HG03442 (cell line): ENCODE measurements around the gene CYB561D2.

Experiments used
- ATAC-seq: cut with Tn5 transposase; IDR thresholded peaks from one replicate; pipeline ENCODE4 v1.9.1; 2021; ENCODE audit warnings: mild to moderate bottlenecking, moderate library complexity; ENCODE audit not compliant: unreplicated experiment

The CYB561D2 gene

DNA sequence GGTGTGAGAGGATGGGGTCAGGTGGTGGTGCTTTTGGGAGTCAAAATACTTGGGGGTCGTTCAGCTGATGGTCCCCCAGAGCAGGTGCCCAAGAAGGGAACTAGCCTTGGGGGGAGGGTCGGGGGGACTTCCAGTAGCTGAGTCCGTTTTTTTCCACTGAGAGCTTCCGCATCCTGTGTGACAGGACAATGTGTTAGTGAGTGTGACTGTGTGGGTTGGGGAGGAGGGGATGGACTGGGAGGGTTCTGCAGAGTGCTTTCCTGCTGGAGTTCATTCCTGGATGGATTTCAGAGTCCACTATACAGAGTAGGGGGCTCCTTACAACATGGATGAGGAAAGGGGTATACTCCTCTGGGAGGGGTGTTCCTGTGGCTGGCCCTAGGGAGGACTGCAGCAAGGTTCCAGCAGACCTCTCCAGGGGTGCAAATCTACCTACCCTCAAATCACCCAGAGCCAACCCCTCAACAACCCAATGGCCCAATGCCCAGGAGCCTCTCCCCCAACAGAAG lies 27.5 kb upstream of the CYB561D2 start:
- ATAC-seq, result no peak

DNA sequence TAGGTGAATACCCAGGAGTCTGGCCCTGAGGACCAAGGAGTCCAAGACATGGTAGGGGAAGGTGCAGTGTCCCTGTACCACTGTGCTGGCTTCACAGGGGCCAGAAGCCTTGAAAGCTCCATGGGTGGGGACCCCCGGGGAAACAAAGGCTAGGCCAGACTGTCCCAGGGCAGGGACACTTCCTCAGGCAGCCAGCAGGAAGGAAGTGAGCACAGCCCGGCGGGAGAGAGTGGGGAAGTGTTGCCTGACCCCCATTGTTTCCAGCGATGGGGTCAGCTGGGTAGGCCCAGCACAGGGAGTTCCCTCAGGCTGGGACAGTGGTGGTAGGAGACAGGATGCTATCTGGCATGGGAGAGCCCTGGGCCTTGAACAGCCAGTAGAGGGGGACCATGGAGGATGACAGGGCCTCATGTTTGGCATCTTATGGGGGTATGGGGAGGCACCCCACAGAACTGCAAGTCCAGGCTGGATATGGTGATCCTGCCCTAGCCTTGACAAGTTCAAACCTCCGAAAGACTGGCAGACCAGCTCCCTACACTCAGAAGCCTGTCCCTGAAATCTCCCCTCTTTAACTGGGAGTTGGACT lies 27.0 kb upstream of the CYB561D2 start:
- ATAC-seq, result no peak

DNA sequence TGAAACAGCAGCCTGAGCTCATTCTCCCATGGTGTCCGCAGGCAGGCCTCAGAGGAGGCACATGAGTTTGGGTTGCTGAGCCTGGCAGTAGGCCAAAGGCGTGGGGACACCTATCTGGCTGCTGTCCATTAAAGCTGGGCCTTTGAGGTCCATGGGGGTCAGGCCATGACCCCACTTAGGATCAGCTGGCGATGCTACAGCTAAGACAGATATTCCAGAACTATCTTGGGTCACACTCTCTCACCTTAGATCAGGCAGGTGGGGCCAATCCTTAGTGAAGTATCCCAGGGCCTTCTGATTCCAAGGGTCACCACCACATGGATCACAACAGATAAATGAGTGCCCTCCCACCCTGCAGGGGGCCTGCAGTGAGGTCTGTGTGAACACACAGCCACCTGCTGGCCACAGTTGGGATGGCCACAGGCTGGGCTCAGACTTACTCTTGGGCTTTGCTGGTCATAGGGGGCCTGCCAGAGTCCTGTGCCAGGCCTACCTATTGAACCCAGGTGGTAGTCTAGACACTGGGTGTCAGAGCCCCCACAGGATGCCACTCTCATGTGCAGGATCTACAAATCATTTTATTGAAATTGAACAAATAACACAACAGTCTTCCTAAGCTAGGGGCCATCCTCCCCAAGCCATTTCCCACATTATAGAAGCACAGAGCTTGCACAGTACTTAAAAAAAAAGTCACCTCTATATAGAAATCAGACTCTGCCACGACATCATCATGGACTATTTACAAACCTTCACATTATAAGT lies 26.1 kb upstream of the CYB561D2 start:
- ATAC-seq, result no peak

GRCh38 chr3:50325113-50325480 lies 25.6 kb upstream of the CYB561D2 start:
- ATAC-seq, result no peak

DNA sequence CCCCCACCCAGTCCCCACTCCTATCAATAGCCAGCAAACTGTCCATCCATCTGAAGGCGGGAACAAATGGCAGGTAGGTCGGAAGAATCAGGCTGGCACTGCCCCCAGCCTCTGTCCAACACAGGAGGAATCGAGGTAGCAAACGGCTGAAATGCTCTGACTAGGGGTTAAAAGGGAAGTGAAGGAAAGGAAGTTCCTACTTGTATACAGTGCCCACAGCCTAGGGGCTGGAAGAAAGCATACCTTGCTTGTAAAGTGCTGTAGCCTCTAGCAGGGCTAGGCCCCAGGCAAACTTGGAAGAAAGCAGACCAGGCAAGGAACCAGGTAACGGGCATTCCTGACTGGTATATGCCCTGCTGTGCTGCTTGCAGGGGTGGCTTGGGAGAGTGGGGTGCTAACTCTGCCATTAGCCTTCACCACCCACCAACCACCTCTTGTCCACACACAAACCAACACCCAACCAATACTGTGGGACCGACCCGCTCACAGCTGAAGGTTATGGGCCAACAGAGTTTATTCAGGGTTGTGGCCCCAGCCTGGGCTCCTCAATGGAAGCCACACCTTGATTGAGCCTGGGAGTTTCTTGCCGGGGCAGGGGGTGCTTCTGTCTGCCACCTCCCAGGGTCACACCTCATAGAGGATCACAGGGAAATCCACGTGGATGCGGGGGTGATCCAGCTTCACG lies 25.0 kb upstream of the CYB561D2 start:
- no peak for ATAC-seq

DNA sequence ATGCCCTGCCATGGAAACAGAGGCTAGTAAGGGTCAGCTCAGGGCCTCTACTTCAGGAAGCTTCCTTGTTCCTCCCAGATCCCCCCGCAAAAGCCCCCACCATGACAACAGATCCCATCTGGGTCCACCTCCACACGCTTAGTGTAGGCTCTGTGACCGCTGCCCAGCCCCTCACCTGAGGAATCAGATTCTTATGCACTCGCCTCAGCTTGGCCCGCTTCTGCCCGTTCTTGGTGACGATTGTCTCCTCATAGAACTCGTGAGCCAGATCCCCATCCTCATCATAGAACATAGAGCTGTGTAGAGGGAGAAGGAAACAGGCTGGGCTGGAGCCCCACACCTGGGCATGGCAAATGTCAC lies 24.5 kb upstream of the CYB561D2 start:
- ATAC-seq, result no peak

DNA sequence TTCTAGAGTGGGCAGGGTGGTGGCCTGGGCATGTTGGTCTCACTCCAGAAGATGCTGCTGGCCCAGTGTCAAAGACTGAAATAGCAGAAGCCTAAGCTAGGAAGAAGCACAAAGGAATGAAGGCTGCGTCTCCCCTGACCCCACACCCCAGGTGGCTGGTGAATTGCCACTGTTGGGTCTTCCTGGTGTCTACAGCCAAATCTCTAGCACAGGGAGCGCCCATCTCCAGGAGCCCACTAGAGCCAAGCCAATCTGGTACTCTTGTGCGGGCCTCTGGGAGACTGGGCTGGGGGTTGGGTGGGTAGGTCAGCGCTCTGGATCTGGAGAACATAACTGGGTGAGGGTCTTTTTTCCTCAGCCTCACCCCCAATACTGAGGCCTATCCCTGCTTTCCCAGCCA lies 23.5 kb upstream of the CYB561D2 start:
- no peak for ATAC-seq

- peak; percentile 87 for ATAC-seq
These were observed 22.5 kb upstream of the CYB561D2 start, which contains the start of gene TUSC2 for GRCh38 chr3:50327943-50328691. Gene TUSC2, minus strand, starts transcription at chr3:50328223. Its CDS starts 124 bp downstream, at chr3:50328099.

GRCh38 chr3:50330330-50330729 lies 20.3 kb upstream of the CYB561D2 start:
- no peak for ATAC-seq

- no peak for ATAC-seq
These were observed 19.2 kb upstream of the CYB561D2 start for GRCh38 chr3:50331364-50331907.

GRCh38 chr3:50333744-50334328 lies 16.8 kb upstream of the CYB561D2 start:
- no peak for ATAC-seq

DNA sequence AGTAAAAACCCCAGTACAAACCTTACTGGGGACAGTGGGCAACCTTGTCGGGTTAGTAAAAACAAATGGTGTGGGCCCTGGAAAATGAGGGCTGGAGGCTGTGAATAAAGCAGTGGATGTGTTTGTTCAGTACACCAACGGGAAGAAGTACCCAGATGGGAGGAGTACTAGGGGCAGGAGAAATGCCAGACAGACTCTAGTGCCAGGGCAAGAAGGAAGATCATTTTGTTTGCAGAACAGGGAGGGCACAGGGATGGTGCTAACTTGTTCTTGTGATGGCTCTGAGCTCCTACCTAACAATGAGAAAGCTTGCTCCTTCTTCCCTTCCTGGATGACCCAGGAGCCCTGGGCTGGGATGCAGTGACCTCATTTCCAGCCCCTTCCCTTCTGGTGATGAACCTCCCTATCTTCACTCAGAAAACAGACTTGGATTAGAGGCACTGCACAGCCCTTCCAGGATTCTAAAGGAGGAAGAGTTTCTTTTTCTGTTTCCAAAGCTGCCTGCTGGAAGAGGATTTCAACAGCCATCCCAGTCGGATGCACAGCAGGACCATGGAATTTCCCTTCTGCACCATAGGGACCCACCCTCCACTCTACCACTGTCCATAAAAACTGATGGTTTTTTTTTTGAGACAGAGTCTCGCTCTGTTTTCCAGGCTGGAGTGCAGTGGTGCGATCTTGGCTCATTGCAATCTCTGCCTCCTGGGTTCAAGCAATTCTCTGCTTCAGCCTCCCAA lies 16.2 kb upstream of the CYB561D2 start:
- ATAC-seq, result no peak

GRCh38 chr3:50336452-50337174 lies 14.0 kb upstream of the CYB561D2 start:
- ATAC-seq, result peak; percentile 25

DNA sequence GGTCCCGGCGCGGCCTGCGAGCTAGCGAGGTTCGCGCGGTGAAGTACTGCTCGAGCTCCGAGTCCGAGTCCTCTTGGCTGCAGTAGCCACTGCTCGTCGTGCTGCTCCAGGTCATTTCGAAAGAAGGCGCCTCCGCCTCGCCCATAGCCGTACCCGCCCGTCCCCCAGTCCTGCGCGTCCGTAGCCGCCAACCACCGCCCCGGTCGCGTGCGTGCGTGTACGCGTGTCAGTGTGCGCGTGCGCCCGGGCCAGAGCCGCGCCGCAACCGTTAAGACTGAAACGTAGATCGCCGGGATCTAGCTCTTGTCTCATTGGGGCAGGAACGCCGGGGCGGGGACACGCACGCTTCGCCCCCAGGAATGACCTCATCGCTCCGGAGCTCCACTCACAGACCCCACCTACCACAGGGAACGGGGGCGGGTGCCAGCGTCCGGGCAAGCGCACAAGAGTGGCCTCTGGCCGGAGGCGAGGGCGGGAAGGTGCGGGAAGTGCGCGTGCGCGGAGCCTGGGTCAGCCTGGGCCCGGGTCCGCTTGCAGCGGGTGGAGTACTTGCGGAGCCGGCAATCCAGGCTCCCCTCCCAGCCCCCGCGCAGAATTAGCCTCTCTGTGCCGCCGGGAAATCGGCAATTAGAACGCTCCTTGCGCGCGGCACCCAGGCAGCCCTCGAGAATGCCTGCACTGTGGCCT lies 13.3 kb upstream of the CYB561D2 start:
- peak; percentile 75 for ATAC-seq

DNA sequence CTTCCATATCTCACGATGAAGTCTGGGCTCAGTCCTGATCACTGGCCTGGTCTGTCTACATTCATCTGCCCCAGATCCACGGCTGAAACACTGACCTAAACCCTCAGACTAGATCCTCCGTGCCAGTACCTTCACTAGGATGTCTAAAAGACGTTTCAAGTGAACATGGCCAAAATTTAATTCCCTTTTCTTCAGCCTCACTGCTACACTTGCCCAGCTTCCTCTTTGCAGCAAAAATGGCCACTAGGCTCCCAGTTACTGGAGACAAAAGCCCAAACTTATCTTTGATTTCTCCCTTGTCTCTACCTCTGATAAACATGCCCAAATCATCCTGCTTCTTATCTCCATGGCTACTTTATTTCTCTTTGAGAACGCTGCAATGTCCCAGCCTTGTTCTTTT lies 11.7 kb upstream of the CYB561D2 start:
- no peak for ATAC-seq

DNA sequence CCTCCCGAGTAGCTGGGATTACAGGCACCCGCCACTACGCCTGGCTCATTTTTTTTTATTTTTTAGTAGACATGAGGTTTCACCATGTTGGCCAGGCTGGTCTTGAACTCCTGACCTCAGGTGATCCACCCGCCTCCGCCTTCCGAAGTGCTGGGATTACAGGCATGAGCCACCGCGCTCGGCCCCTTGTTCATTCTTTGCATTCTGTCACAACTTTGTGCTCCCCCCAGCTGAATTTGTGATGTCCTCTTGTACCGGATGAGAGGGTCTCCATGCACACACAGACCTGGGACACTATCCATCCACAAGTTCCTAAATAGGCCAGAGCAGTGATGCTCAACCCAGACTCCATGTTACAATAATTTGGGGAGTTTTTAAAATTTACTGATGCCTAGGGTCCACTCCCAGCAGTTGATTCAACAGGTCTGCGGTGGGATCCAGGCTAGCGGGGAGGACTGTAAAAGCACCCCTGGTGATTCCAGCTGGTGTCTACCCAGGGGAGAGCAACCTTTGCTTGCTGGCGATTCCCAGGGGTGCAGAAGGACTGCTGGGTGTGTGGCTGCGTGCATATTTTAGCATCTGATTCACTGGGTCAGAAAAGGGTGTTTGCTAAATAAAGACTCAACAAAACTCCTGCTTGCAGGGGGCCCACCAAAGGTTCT lies 11.0 kb upstream of the CYB561D2 start:
- ATAC-seq, result no peak

DNA sequence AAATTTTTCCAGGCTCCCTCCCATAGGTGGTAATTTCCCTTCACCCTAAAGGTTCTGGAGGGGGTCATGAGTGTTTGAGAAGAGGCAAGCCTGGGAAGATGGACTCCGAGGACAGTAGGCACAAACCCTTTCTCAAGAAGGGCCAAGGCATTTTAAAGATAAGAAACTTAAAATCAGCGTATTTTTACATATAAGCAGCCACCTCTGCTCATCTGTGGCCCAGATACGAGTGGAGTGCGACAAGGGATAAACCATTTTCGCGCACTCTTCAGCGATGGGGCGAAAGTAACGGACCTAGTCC lies 10.6 kb upstream of the CYB561D2 start:
- no peak for ATAC-seq
